ENCODE measurements around the gene ZNF354C. TPM values are rescaled to one million over a fixed set of nuclear protein-coding genes. Genes with fewer than 3 reads are reported as not detected.

ZNF354C gene
- total RNA-seq, 1 donor from 2014 or later = 4.4 TPM

DNA sequence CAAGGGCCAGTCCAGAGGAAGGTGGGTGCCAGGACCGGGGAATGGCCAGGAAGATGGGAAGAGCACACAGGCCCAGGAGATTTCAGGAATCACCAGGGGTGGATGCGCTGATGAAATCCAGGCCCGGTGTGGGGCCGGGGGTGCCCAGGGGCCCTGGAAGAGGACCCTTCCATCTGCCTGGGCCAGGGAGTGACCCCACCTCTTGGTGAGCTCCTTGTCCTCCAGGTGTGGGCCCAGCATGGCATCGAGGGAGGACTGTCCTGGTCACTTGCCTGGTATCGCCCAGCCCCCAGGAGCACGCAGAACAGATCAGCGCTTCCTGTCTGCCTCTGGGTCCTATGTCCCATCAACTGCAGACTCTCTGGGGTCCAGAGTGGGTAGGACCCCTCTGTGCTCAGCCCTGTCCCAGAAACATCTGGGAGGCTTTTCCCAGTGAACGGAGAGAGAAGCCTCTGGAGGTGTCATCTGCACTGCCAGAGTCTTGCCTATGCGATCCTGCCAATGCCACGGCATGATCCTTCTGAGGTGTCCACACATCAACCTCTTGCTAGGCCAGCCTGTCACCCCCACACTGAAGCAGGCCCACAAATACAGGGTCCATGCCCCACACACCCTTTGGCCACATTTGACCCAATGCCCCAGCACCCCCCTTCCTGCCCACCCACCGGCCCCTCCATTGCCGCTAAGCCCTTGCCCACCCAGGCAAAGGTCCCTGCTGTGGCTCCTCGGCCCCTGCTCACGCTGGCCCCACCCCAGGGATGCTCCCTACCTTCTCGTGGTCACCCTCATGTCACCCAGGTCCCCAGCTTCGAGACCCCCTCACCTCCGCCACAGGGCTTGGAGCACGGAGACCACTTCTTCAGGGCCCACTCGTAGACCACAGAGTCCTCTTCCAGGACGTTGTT lies 67.2 kb downstream of the ZNF354C start:
- intact Hi-C loops (cut with micrococcal nuclease) = no loop called here

GRCh38 chr5:179128041-179128365 lies 67.8 kb downstream of the ZNF354C start:
- intact Hi-C loops (cut with micrococcal nuclease) = no loop called here

- intact Hi-C loops (cut with micrococcal nuclease) = no loop called here
These were observed 68.8 kb downstream of the ZNF354C start for GRCh38 chr5:179128976-179129375.

DNA sequence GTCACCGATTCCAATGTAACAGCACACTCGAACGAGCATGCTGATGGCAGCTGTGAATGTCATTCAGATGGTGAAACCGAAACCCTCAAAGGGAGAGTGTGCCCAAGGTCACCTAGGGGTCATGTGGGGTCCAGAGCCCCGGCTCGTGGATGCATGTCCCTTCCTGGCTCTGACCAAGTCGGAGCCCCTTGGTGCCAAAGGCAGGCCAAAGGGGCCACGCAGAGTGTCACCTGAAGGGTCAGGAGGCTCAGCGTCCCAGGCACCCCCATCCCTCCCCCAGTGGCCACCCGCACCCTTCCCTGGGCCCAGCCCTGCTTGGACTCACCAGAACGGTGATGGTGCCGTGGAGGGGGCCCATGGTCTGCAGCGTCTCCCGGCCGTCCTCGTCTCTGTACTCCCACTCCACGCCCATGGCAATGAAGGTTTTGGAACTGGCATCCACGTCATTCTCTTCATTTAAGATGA lies 69.5 kb downstream of the ZNF354C start:
- intact Hi-C loops (cut with micrococcal nuclease) = no loop called here

- intact Hi-C loops (cut with micrococcal nuclease) = no loop called here
These were observed 70.0 kb downstream of the ZNF354C start for GRCh38 chr5:179130101-179130681.

- intact Hi-C loops (cut with micrococcal nuclease) = no loop called here
These were observed 71.2 kb downstream of the ZNF354C start for GRCh38 chr5:179131321-179131835.

DNA sequence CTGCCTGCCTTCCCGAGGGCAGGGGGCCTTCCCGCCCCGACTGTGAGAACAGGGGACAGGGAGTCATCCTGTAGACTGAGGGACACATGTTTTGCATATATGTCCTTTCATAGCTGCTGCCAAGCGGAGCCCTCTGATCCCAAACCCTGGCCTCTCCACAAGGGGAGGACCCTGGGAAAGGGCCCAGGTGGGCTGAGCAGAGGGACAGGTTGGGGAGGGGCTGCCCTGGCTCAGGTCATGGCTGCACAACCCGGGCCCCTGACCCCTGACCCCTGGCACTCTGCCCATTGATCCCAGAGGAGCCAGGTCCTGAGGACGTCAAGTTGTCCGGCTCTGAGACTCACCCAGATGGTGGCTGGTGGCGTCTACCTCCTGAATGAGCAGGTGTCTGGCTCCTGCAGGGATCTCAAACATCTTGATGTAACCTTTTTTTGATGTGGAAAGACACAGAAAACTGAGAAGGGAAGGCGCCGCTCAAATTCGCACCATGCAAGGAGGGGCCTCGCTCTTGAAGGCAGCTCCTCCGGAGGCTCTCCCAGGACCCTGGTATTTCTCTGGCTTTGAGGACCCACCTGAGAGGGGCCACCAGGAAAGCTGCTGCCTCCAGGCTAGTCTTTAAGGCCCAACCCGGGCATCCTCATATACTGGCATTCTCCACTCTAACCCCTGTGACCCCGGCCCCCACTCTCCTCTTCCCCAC lies 71.9 kb downstream of the ZNF354C start:
- intact Hi-C loops (cut with micrococcal nuclease) = no loop called here

GRCh38 chr5:179132586-179133355 lies 72.6 kb downstream of the ZNF354C start:
- intact Hi-C loops (cut with micrococcal nuclease) = no loop called here

Other genes starting within 250 kb of the ZNF354C start
- gene ZNF354B, start 200.4 kb upstream of the ZNF354C start, total RNA-seq = 16.6 and 16.8 TPM in 2 replicates
- gene ZFP2, start 164.5 kb upstream of the ZNF354C start, total RNA-seq = 0.24 and 0.32 TPM in 2 replicates
- not detected in 2 replicates for gene ZNF454, start 119.2 kb upstream of the ZNF354C start, total RNA-seq
- not detected in 2 replicates for gene GRM6, start 65.1 kb upstream of the ZNF354C start, total RNA-seq
- gene ZNF879, start 36.6 kb upstream of the ZNF354C start, total RNA-seq = 3.4 and 3.9 TPM in 2 replicates